SK-N-DZ (cell line): ENCODE results near the gene BTBD2.

Source experiments
- DNase-seq: peaks from one replicate; pipeline ENCODE4 v3.0.0-alpha.2; 2015; ENCODE audit warnings: low spot score

Gene BTBD2

GRCh38 chr19:1961000-1961883 is 54.3 kb downstream of the BTBD2 start:
- no peak for DNase-seq

GRCh38 chr19:1959928-1960589 is 55.5 kb downstream of the BTBD2 start:
- no peak for DNase-seq

- no peak for DNase-seq
Observed at GRCh38 chr19:1957562-1958248, 57.8 kb downstream of the BTBD2 start.

- no peak for DNase-seq
Observed at GRCh38 chr19:1956868-1957492, 58.5 kb downstream of the BTBD2 start.

GRCh38 chr19:1956122-1956494 is 59.4 kb downstream of the BTBD2 start:
- no peak for DNase-seq

- no peak for DNase-seq
Observed at GRCh38 chr19:1955171-1956121, 60.1 kb downstream of the BTBD2 start.

- no peak for DNase-seq
Observed at GRCh38 chr19:1954532-1954933, 61.0 kb downstream of the BTBD2 start.

- DNase-seq, result no peak
Observed at GRCh38 chr19:1953441-1954094, 61.9 kb downstream of the BTBD2 start.

GRCh38 chr19:1953037-1953436 is 62.5 kb downstream of the BTBD2 start:
- no peak for DNase-seq

- no peak for DNase-seq
Observed at GRCh38 chr19:1952635-1953034, 62.9 kb downstream of the BTBD2 start.

- no peak for DNase-seq
Observed at GRCh38 chr19:1950640-1951039, 64.9 kb downstream of the BTBD2 start.

GRCh38 chr19:1949304-1950101 is 66.0 kb downstream of the BTBD2 start:
- DNase-seq, result no peak

GRCh38 chr19:1947651-1948209 is 67.8 kb downstream of the BTBD2 start:
- DNase-seq, result no peak

GRCh38 chr19:1945899-1946298 is 69.6 kb downstream of the BTBD2 start:
- DNase-seq, result peak; percentile 73

GRCh38 chr19:1944916-1945561 is 70.5 kb downstream of the BTBD2 start:
- DNase-seq, result no peak

GRCh38 chr19:1944088-1944915 is 71.2 kb downstream of the BTBD2 start:
- DNase-seq, result no peak

GRCh38 chr19:1943661-1944087 is 71.8 kb downstream of the BTBD2 start:
- DNase-seq, result no peak
